NB4 (cell line): ENCODE data around the gene ADAM12.

ENCODE experiments used
- DNase-seq: peaks from one replicate; pipeline ENCODE4 v3.0.0; 2010; ENCODE audit warnings: low read depth
- H3K4me3 ChIP-seq: one replicate; pipeline ENCODE4 v1.5.1; 2011; ENCODE audit warnings: mild to moderate bottlenecking, low read depth, low read length, moderate library complexity
- CTCF ChIP-seq: IDR thresholded peaks from one replicate; pipeline ENCODE4 v1.5.1; 2012; ENCODE audit warnings: low read depth, low read length
- MAX ChIP-seq: IDR thresholded peaks from 2 replicates; pipeline ENCODE4 v1.6.1; 2011; ENCODE audit warnings: low read depth, low read length
- MYC ChIP-seq: IDR thresholded peaks from 2 replicates; pipeline ENCODE4 v1.6.1; 2011; ENCODE audit warnings: low read depth, low read length
- POLR2A ChIP-seq: IDR thresholded peaks from 2 replicates; pipeline ENCODE4 v1.6.1; 2011; ENCODE audit warnings: mild to moderate bottlenecking; ENCODE audit not compliant: insufficient read length; ENCODE audit errors: extremely low read depth

Gene ADAM12

GRCh38 chr10:126080291-126080825 is 307.9 kb downstream of the ADAM12 start:
- no peak for TF ChIP-seq MYC
- TF ChIP-seq MAX: no peak
- no peak for TF ChIP-seq CTCF
- no peak for TF ChIP-seq POLR2A
- no peak overlapping the region for H3K4me3 ChIP-seq
- DNase-seq: no peak

- TF ChIP-seq MAX: no peak
- no peak for TF ChIP-seq POLR2A
- TF ChIP-seq CTCF: no peak
- no peak for TF ChIP-seq MYC
- DNase-seq: no peak
- no peak overlapping the region for H3K4me3 ChIP-seq
Measured at GRCh38 chr10:126075009-126075408, 313.3 kb downstream of the ADAM12 start.

GRCh38 chr10:126074291-126074690 is 314.0 kb downstream of the ADAM12 start:
- no peak overlapping the region for H3K4me3 ChIP-seq
- DNase-seq: no peak
- TF ChIP-seq MYC (no peak), POLR2A (no peak), CTCF (no peak), MAX (no peak)

GRCh38 chr10:126073606-126074005 is 314.7 kb downstream of the ADAM12 start:
- no peak for DNase-seq
- H3K4me3 ChIP-seq: no peak overlapping the region
- TF ChIP-seq MYC (no peak), POLR2A (no peak), MAX (no peak), CTCF (no peak)

DNA sequence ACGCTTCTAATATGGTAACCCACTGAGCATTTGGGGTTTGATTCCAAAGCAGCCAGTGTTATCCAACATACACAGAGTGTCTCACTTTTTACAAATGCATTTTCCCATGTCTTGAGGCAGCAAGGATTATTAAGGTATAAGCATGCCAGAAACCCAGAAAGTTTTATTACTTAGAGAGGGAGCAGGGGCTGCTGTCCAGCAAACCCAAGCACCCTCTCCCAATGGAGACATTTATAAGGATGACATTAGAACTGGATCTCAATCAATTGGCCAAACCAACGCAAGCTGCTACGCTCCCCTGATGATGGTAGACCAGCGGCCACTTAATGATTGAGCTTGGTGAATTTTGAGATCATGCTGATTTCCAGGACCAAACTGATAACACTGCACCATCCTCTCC is 315.7 kb downstream of the ADAM12 start:
- DNase-seq: no peak
- H3K4me3 ChIP-seq: no peak overlapping the region
- TF ChIP-seq MAX (no peak), POLR2A (no peak), CTCF (no peak), MYC (no peak)

DNA sequence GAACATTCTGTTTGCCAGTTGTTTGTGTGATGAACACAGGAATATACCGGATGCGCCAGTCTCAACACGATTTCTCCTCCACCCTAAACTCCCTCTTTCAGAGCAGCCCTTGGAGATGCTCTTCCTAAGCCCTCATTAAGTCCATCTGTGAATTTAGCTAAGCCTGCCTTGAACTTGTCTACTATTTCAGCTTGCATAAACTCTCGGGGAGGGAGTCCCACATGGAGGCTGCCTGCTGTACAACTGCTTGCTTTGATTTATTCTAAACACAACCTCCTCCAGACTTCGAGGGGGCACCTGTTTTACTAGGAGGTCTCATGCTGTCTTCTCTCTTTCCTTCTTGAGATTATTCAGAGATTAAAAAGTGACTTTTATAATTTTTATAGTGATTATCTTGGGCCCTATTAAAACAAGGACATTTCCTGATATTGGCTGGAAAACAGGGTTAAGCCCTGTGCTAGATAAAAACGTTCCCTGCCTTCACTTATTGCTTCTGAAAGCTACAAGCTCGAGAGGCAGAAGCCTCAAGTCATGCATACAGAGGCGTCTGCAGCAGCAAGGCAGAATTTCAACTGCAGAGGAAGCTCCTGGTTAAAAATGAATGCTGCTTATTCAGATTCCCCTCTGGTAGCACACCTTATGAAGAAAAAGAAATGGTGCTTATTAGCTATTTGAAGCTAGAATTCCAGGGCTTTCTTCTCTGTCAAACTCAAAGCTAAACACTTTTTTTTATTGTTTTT is 317.6 kb downstream of the ADAM12 start:
- DNase-seq: no peak
- H3K4me3 ChIP-seq: no peak overlapping the region
- no peak for TF ChIP-seq MYC
- TF ChIP-seq CTCF: no peak
- no peak for TF ChIP-seq POLR2A
- TF ChIP-seq MAX: no peak
